Measurements from ENCODE around the gene LIF. TPM values are rescaled to one million over a fixed set of nuclear protein-coding genes. Genes with fewer than 3 reads are reported as not detected.

LIF gene
- total and polyA plus RNA-seq, 9 donors = 0.35 to 8.3 (median 1.9) TPM

- H3K36me3 ChIP-seq = no peaks in the 10 kb centered on the region
- WGBS, 3 donors = 16 to 26% (median 17%) methylated on average over 16 of the region's 16 CpGs
- H3K4me1 ChIP-seq (ENCODE audit: insufficient read depth) = peaks cover 25% of the 10 kb centered on the region
- TF ChIP-seq EP300 (IDR thresholded peaks at IDR 0.05) (no peak), CTCF (IDR thresholded peaks at IDR 0.05) (peak in 1 of 3 donors; percentile 12), POLR2A (IDR thresholded peaks at IDR 0.05) (no peak)
- H3K27me3 ChIP-seq = no peaks in the 10 kb centered on the region
- intact Hi-C loops (cut with DNase I) = loop anchor here in 1 of 4 donors (5.0 kb wide), 1 partner anchor 35 kb away; no protein-coding TSS in a partner anchor
- H3K27ac ChIP-seq = no peak overlapping the region
- no peak overlapping the region for H3K4me3 ChIP-seq
- DNase-seq = peak in 4 of 5 donors; percentile 37 to 67 (median 56)
- H3K9me3 ChIP-seq = no peaks in the 10 kb centered on the region
These were observed 39.6 kb downstream of the LIF start for GRCh38 chr22:30206944-30207343.

GRCh38 chr22:30205281-30206115 lies 41.1 kb downstream of the LIF start:
- WGBS, 3 donors = 23 to 33% (median 29%) methylated on average over 25 of the region's 25 CpGs
- peak overlapping the region in 1 of 2 donors; percentile 56 for H3K27ac ChIP-seq
- H3K9me3 ChIP-seq = no peaks in the 10 kb centered on the region
- peaks cover 27% of the 10 kb centered on the region for H3K4me1 ChIP-seq (ENCODE audit: insufficient read depth)
- H3K27me3 ChIP-seq = no peaks in the 10 kb centered on the region
- intact Hi-C loops (cut with DNase I) = loop anchor here in 1 of 4 donors (5.0 kb wide), 1 partner anchor 37 kb away; no protein-coding TSS in a partner anchor
- no peak overlapping the region for H3K4me3 ChIP-seq
- peak in 3 of 5 donors; percentile 38 to 59 (median 57) for DNase-seq
- TF ChIP-seq CTCF (IDR thresholded peaks at IDR 0.05) (no peak), EP300 (IDR thresholded peaks at IDR 0.05) (no peak), POLR2A (IDR thresholded peaks at IDR 0.05) (no peak)
- no peaks in the 10 kb centered on the region for H3K36me3 ChIP-seq

- TF ChIP-seq EP300 (IDR thresholded peaks at IDR 0.05) (no peak), CTCF (IDR thresholded peaks at IDR 0.05) (no peak), POLR2A (IDR thresholded peaks at IDR 0.05) (no peak)
- Histone ChIP-seq H3K4me3 (no peak overlapping the region), H3K4me1 (ENCODE audit: insufficient read depth) (peaks cover 27% of the 10 kb centered on the region), H3K9me3 (no peaks in the 10 kb centered on the region), H3K27ac (peak overlapping the region in 1 of 2 donors; percentile 56), H3K36me3 (no peaks in the 10 kb centered on the region), H3K27me3 (no peaks in the 10 kb centered on the region)
- intact Hi-C loops (cut with DNase I) = loop anchor here in 1 of 4 donors (5.0 kb wide), 1 partner anchor 38 kb away; no protein-coding TSS in a partner anchor
- peak; percentile 41 to 73 (median 64) for DNase-seq
- WGBS, 3 donors = 24 to 29% (median 25%) methylated on average over 10 of the region's 10 CpGs
These were observed 41.8 kb downstream of the LIF start for GRCh38 chr22:30204742-30205111.

GRCh38 chr22:30204015-30204741 lies 42.4 kb downstream of the LIF start:
- WGBS, 3 donors = 54 to 56% (median 55%) methylated on average over 7 of the region's 7 CpGs
- no peak for DNase-seq
- intact Hi-C loops (cut with DNase I) = no loop called here
- Histone ChIP-seq H3K36me3 (no peaks in the 10 kb centered on the region), H3K27ac (peak overlapping the region in 1 of 2 donors; percentile 56), H3K4me1 (ENCODE audit: insufficient read depth) (peaks cover 25% of the 10 kb centered on the region), H3K9me3 (no peaks in the 10 kb centered on the region), H3K4me3 (no peak overlapping the region), H3K27me3 (no peaks in the 10 kb centered on the region)
- no peak for TF ChIP-seq CTCF (IDR thresholded peaks at IDR 0.05)
- no peak for TF ChIP-seq EP300 (IDR thresholded peaks at IDR 0.05)
- no peak for TF ChIP-seq POLR2A (IDR thresholded peaks at IDR 0.05)
